CD4-positive, alpha-beta T cell treated with Interleukin-17A for 4 hours (primary cell): Measurements from ENCODE around the gene RSBN1L.
"Not testable (repeated sequence)": the region's sequence is repeated elsewhere in the genome, so short reads cannot be mapped to it uniquely, and the experiment has no call there.

Source experiments
- DNase-seq: peaks from one replicate; pipeline ENCODE4 v3.0.0-alpha.2; 2020; ENCODE audit warnings: mixed read lengths

Gene RSBN1L

GRCh38 chr7:77778535-77778934, 82.3 kb downstream of the RSBN1L start:
- DNase-seq, result no peak

- no peak for DNase-seq
Observed at GRCh38 chr7:77782383-77782782, 86.1 kb downstream of the RSBN1L start.

- no peak for DNase-seq
Observed at GRCh38 chr7:77783111-77783510, 86.9 kb downstream of the RSBN1L start.

- DNase-seq, result no peak
Observed at GRCh38 chr7:77783545-77783944, 87.3 kb downstream of the RSBN1L start.

- not testable (repeated sequence) for DNase-seq
Observed at GRCh38 chr7:77784426-77784825, 88.2 kb downstream of the RSBN1L start.

- DNase-seq, result no peak
Observed at GRCh38 chr7:77786018-77786417, 89.8 kb downstream of the RSBN1L start.

GRCh38 chr7:77786741-77787140, 90.5 kb downstream of the RSBN1L start:
- no peak for DNase-seq

GRCh38 chr7:77788327-77788902, 92.2 kb downstream of the RSBN1L start:
- DNase-seq, result no peak

- DNase-seq, result no peak
Observed at GRCh38 chr7:77791336-77791735, 95.1 kb downstream of the RSBN1L start.

GRCh38 chr7:77791956-77792355, 95.7 kb downstream of the RSBN1L start:
- no peak for DNase-seq

- DNase-seq, result no peak
Observed at GRCh38 chr7:77794000-77794399, 97.7 kb downstream of the RSBN1L start.

- no peak for DNase-seq
Observed at GRCh38 chr7:77796109-77796508, 99.8 kb downstream of the RSBN1L start.

- DNase-seq, result no peak
Observed at GRCh38 chr7:77796960-77797359, 100.7 kb downstream of the RSBN1L start.

- DNase-seq, result no peak
Observed at GRCh38 chr7:77797734-77798393, 101.6 kb downstream of the RSBN1L start.

GRCh38 chr7:77798394-77799077, 102.3 kb downstream of the RSBN1L start, which contains the start of the genes PHTF2 and TMEM60:
Gene PHTF2, plus strand, starts transcription at chr7:77798773.
Gene TMEM60, minus strand, starts transcription at chr7:77798434. Its CDS starts 4,061 bp downstream, at chr7:77794373.
- DNase-seq, result peak; percentile 94

- DNase-seq, result peak; percentile 31
Observed at GRCh38 chr7:77799078-77799964, 103.1 kb downstream of the RSBN1L start.

GRCh38 chr7:77800158-77800557, 103.9 kb downstream of the RSBN1L start:
- no peak for DNase-seq

GRCh38 chr7:77800730-77801129, 104.5 kb downstream of the RSBN1L start:
- no peak for DNase-seq

- peak; percentile 33 for DNase-seq
Observed at GRCh38 chr7:77802557-77803405, 106.5 kb downstream of the RSBN1L start.

- DNase-seq, result no peak
Observed at GRCh38 chr7:77806425-77806824, 110.2 kb downstream of the RSBN1L start.

GRCh38 chr7:77808517-77808916, 112.3 kb downstream of the RSBN1L start:
- no peak for DNase-seq
